GM23248 (cell line): Measurements from ENCODE around the gene GALNT2. TPM values are rescaled to one million over a fixed set of nuclear protein-coding genes. Genes with fewer than 3 reads are reported as not detected.

Experiments
- DNase-seq: peaks from one replicate; pipeline ENCODE4 v3.0.0-alpha.2; 2015
- H2AFZ ChIP-seq: fragments of 200-600 bp; sonication (generic); 2 replicates; pipeline ENCODE4 v1.6.1; 2016; ENCODE audit warnings: antibody characterized with exemption
- H3F3A ChIP-seq: fragments of 200-600 bp; sonication (generic); 2 replicates; pipeline ENCODE4 v1.6.1; 2016; ENCODE audit warnings: mild to moderate bottlenecking, antibody characterized with exemption, mixed run types; ENCODE audit not compliant: insufficient read depth
- H3K27ac ChIP-seq: fragments of 200-600 bp; sonication (generic); 2 replicates; pipeline ENCODE4 v1.5.1; 2016; ENCODE audit warnings: mild to moderate bottlenecking
- H3K27me3 ChIP-seq: fragments of 200-600 bp; sonication (generic); replicated peaks from 2 replicates; pipeline ENCODE4 v1.6.1; 2016; ENCODE audit warnings: mild to moderate bottlenecking; ENCODE audit not compliant: insufficient read depth
- H3K36me3 ChIP-seq: fragments of 200-600 bp; sonication (generic); 2 replicates; pipeline ENCODE4 v1.6.1; 2016; ENCODE audit warnings: low read depth, mild to moderate bottlenecking
- H3K4me1 ChIP-seq: fragments of 200-600 bp; sonication (generic); 2 replicates; pipeline ENCODE4 v1.6.1; 2016; ENCODE audit warnings: mild to moderate bottlenecking; ENCODE audit not compliant: insufficient read depth
- H3K4me2 ChIP-seq: fragments of 200-600 bp; sonication (generic); one replicate; pipeline ENCODE4 v1.6.1; 2016; ENCODE audit warnings: mild to moderate bottlenecking; ENCODE audit not compliant: unreplicated experiment
- H3K4me3 ChIP-seq: fragments of 200-600 bp; sonication (generic); 2 replicates; pipeline ENCODE4 v1.5.1; 2016; ENCODE audit warnings: mild to moderate bottlenecking
- H3K79me2 ChIP-seq: fragments of 200-600 bp; sonication (generic); 2 replicates; pipeline ENCODE4 v1.6.1; 2016; ENCODE audit warnings: mild to moderate bottlenecking; ENCODE audit not compliant: insufficient read depth
- H3K9ac ChIP-seq: fragments of 200-600 bp; sonication (generic); 2 replicates; pipeline ENCODE4 v1.6.1; 2016; ENCODE audit warnings: mild to moderate bottlenecking
- H3K9me2 ChIP-seq: fragments of 200-600 bp; sonication (generic); 2 replicates; pipeline ENCODE4 v1.6.1; 2016; ENCODE audit warnings: mixed run types, mild to moderate bottlenecking, moderate library complexity; ENCODE audit not compliant: insufficient read depth
- H3K9me3 ChIP-seq: fragments of 200-600 bp; sonication (generic); one replicate; pipeline ENCODE4 v1.6.1; 2017; ENCODE audit warnings: low read depth
- H4K20me1 ChIP-seq: fragments of 200-600 bp; sonication (generic); 2 replicates; pipeline ENCODE4 v1.6.0; 2016; ENCODE audit not compliant: insufficient read depth
- EZH2 ChIP-seq: fragments of 200-600 bp; sonication (generic); IDR thresholded peaks from 2 replicates; pipeline ENCODE4 v1.6.1; 2018; ENCODE audit warnings: antibody characterized with exemption, mild to moderate bottlenecking; ENCODE audit not compliant: insufficient read depth, poor library complexity, severe bottlenecking
- EZH2phosphoT487 ChIP-seq: fragments of 200-600 bp; sonication (generic); IDR thresholded peaks from 2 replicates; pipeline ENCODE4 v1.6.1; 2018; ENCODE audit warnings: antibody characterized with exemption, moderate library complexity, mild to moderate bottlenecking, low read depth; ENCODE audit not compliant: insufficient read depth
- WGBS, 2 experiments: methylation state at CpG; one replicate each; pipeline ENCODE4 v1.1.6; 2015 to 2017; ENCODE audit warnings: low lambda C conversion rate in 2 of 2, low coverage in 1 of 2; ENCODE audit errors: missing lambda C conversion rate in 2 of 2; 5-methylcytosine and 5-hydroxymethylcytosine counted together
- in situ Hi-C: fragments of 300-500 bp; cut with MboI; formaldehyde crosslinking; loops from 2 replicates; pipeline ENCODE4 v1.15.0; 2020
- polyA plus RNA-seq: library from polyadenylated mRNA; unstranded; fragments of >200 nt; fragmentation: Nextera tagmentation; extraction: Ambion mirVana; gene quantifications from 2 replicates; pipeline ENCODE4 v1.2.1, GENCODE V29; 2016
- total RNA-seq: library from RNA; depleted of rRNA; stranded (reverse); fragments of >200 nt; shearing (Covaris generic); gene quantifications from 2 replicates; pipeline ENCODE4 v1.2.3, GENCODE V29; 2014

Gene GALNT2
- total and polyA plus RNA-seq, 2 experiments from 2014 or later: 111 to 124 TPM

GRCh38 chr1:230067419-230067870, 407 bp downstream of the GALNT2 start:
- in situ Hi-C loops: no loop called here
- Histone ChIP-seq H3K9ac (peak overlapping the region; percentile 93), H3K4me1 (peaks cover 24% of the 10 kb centered on the region), H3F3A (peaks cover 20% of the 10 kb centered on the region; the same call in 1 of the 2 replicates), H3K27me3 (no peaks in the 10 kb centered on the region), H3K9me3 (no peaks in the 10 kb centered on the region), H3K4me3 (peak overlapping the region; percentile 97), H3K36me3 (no peaks in the 10 kb centered on the region), H3K79me2 (peaks cover 51% of the 10 kb centered on the region), H4K20me1 (peaks cover 14% of the 10 kb centered on the region; the same call in 1 of the 2 replicates), H3K4me2 (peak overlapping the region; percentile 99), H3K27ac (peak overlapping the region; percentile 76), H3K9me2 (no peaks in the 10 kb centered on the region), H2AFZ (peak overlapping the region; percentile 66)
- TF ChIP-seq EZH2 (no peak), EZH2phosphoT487 (no peak)
- DNase-seq: peak; percentile 74
- 0 to 2% methylated on average over 15 to 27 of the region's 44 CpGs for WGBS, 2 experiments

- Histone ChIP-seq H3F3A (peaks cover 20% of the 10 kb centered on the region; the same call in 1 of the 2 replicates), H3K27me3 (no peaks in the 10 kb centered on the region), H3K79me2 (peaks cover 57% of the 10 kb centered on the region), H3K4me3 (peak overlapping the region; percentile 97), H3K27ac (peak overlapping the region; percentile 76), H3K9me2 (no peaks in the 10 kb centered on the region), H3K36me3 (no peaks in the 10 kb centered on the region), H3K9me3 (no peaks in the 10 kb centered on the region), H4K20me1 (peaks cover 14% of the 10 kb centered on the region; the same call in 1 of the 2 replicates), H2AFZ (peak overlapping the region; percentile 66), H3K9ac (peak overlapping the region; percentile 93), H3K4me1 (peaks cover 30% of the 10 kb centered on the region), H3K4me2 (peak overlapping the region; percentile 99)
- no peak for TF ChIP-seq EZH2
- TF ChIP-seq EZH2phosphoT487: no peak
- WGBS, 2 experiments: 1% methylated on average over 54 to 59 of the region's 59 CpGs
- DNase-seq: peak; percentile 72
- in situ Hi-C loops: no loop called here
These were observed 1.0 kb downstream of the GALNT2 start for GRCh38 chr1:230067871-230068620.

GRCh38 chr1:230068621-230068873, 1.5 kb downstream of the GALNT2 start:
- in situ Hi-C loops: no loop called here
- WGBS, 2 experiments: 30 to 37% methylated on average over 9 of the region's 9 CpGs
- no peaks in the 10 kb centered on the region for H3K9me3 ChIP-seq
- H3K27ac ChIP-seq: peak overlapping the region; percentile 76
- peak overlapping the region; percentile 93 for H3K9ac ChIP-seq
- H3K36me3 ChIP-seq: no peaks in the 10 kb centered on the region
- peaks cover 20% of the 10 kb centered on the region; the same call in 1 of the 2 replicates for H3F3A ChIP-seq
- TF ChIP-seq EZH2 (no peak), EZH2phosphoT487 (no peak)
- peaks cover 35% of the 10 kb centered on the region for H3K4me1 ChIP-seq
- no peaks in the 10 kb centered on the region for H3K27me3 ChIP-seq
- H3K4me3 ChIP-seq: peak overlapping the region; percentile 97
- no peak for DNase-seq
- peaks cover 62% of the 10 kb centered on the region for H3K79me2 ChIP-seq
- H2AFZ ChIP-seq: peak overlapping the region; percentile 66
- peak overlapping the region; percentile 99 for H3K4me2 ChIP-seq
- H3K9me2 ChIP-seq: no peaks in the 10 kb centered on the region
- peaks cover 14% of the 10 kb centered on the region; the same call in 1 of the 2 replicates for H4K20me1 ChIP-seq

- no peaks in the 10 kb centered on the region for H3K9me2 ChIP-seq
- no peaks in the 10 kb centered on the region for H3K36me3 ChIP-seq
- in situ Hi-C loops: no loop called here
- H3F3A ChIP-seq: peaks cover 20% of the 10 kb centered on the region; the same call in 1 of the 2 replicates
- WGBS, 2 experiments: 59 to 62% methylated on average over 13 of the region's 13 CpGs
- H3K4me2 ChIP-seq: peak overlapping the region; percentile 99
- DNase-seq: peak; percentile 50
- H3K27ac ChIP-seq: peak overlapping the region; percentile 76
- peaks cover 14% of the 10 kb centered on the region; the same call in 1 of the 2 replicates for H4K20me1 ChIP-seq
- peak overlapping the region; percentile 93 for H3K9ac ChIP-seq
- no peak for TF ChIP-seq EZH2
- no peak for TF ChIP-seq EZH2phosphoT487
- H3K27me3 ChIP-seq: no peaks in the 10 kb centered on the region
- peaks cover 41% of the 10 kb centered on the region for H3K4me1 ChIP-seq
- peak overlapping the region; percentile 97 for H3K4me3 ChIP-seq
- peaks cover 68% of the 10 kb centered on the region for H3K79me2 ChIP-seq
- H3K9me3 ChIP-seq: no peaks in the 10 kb centered on the region
- H2AFZ ChIP-seq: no peak overlapping the region
These were observed 2.1 kb downstream of the GALNT2 start for GRCh38 chr1:230068952-230069684.
